Uterus (tissue), 4 donors: Measurements from ENCODE around the gene RFX1. TPM values are rescaled to one million over a fixed set of nuclear protein-coding genes. Genes with fewer than 3 reads are reported as not detected.
"Not testable (repeated sequence)": the region's sequence is repeated elsewhere in the genome, so short reads cannot be mapped to it uniquely, and the experiment has no call there.

Experiments used
- DNase-seq, 2 donors: peaks; one replicate each; pipeline ENCODE4 v3.0.0-alpha.2; 2019 to 2020
- H3K27ac ChIP-seq, 2 donors: fragments of 200-600 bp; sonication (generic); 1 replicate in 1 of 2; 2 replicates in 1 of 2; pipeline ENCODE4 v1.5.1; 2016 to 2018
- H3K27me3 ChIP-seq, 2 donors: fragments of 200-600 bp; sonication (generic); one replicate each; pipeline ENCODE4 v1.5.1; 2018 to 2019; ENCODE audit warnings: control low read depth in 1 of 2
- H3K36me3 ChIP-seq, 2 donors: fragments of 200-600 bp; sonication (generic); one replicate each; pipeline ENCODE4 v1.5.1; 2019; ENCODE audit warnings: control low read depth in 1 of 2
- H3K4me1 ChIP-seq, 2 donors: fragments of 200-600 bp; sonication (generic); one replicate each; pipeline ENCODE4 v1.5.1; 2018 to 2019; ENCODE audit warnings: control low read depth in 1 of 2
- H3K4me3 ChIP-seq, 2 donors: fragments of 200-600 bp; sonication (generic); 1 replicate in 1 of 2; 2 replicates in 1 of 2; pipeline ENCODE4 v1.5.1; 2018 to 2019; ENCODE audit warnings: mild to moderate bottlenecking in 1 of 2
- H3K9me3 ChIP-seq, 2 donors: fragments of 200-600 bp; sonication (generic); one replicate each; pipeline ENCODE4 v1.5.1; 2019; ENCODE audit warnings: control low read depth in 1 of 2
- CTCF ChIP-seq, 4 experiments: fragments of 200-600 bp in 2 of 4; fragments of 450-650 bp in 2 of 4; sonication (generic) in 2 of 4; IDR thresholded peaks; one replicate each; pipeline ENCODE4 v1.5.1; 2016 to 2019; ENCODE audit warnings: antibody characterized with exemption in 4 of 4, mild to moderate bottlenecking in 2 of 4, moderate library complexity in 1 of 4
- POLR2A ChIP-seq, 2 donors: fragments of 450-650 bp; IDR thresholded peaks; one replicate each; pipeline ENCODE4 v1.6.1; 2016; ENCODE audit warnings: antibody characterized with exemption in 2 of 2, mild to moderate bottlenecking in 1 of 2, moderate library complexity in 1 of 2
- intact Hi-C: fragments of 100-400 bp; cut with DNase I; formaldehyde crosslinking; loops from one replicate; pipeline ENCODE4 v1.15.1; 2023; ENCODE audit warnings: low total_unique reads
- total RNA-seq, 4 donors: library from RNA; depleted of rRNA in 3 of 4; stranded (reverse); fragments of >200 nt in 3 of 4; gene quantifications; one replicate each; pipeline versions ENCODE4 v1.1.0 to v1.2.4, GENCODE V29; 2014 to 2023
- donor health status: DM: yes; HTN: yes; CAD: no.

Gene RFX1
- total RNA-seq, 4 donors from 2014 or later = 0.26 to 14.1 (median 4.1) TPM

DNA sequence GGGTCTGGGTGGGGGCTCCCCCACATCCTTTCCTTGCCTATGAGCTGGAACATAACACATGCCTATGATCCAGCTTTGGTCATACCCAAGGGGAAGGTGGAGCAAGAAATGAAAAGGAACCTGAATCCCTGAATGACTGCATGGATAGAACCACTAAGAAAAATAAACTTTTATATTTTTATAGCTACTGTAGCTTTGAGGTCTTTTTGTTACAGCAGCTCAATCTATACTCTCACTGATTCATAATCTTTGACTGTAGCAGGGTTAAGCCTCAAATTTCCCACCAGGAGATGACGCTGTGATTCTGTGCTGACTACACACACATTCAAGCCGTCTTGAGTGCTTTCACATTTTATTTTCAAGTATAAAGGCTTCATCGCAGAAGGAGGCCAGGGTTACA is 46.9 kb upstream of the RFX1 start:
- peaks cover 0 to 7% of the 10 kb centered on the region in 2 donors for H3K4me1 ChIP-seq
- intact Hi-C loops = no loop called here
- no peaks in the 10 kb centered on the region for H3K9me3 ChIP-seq

GRCh38 chr19:14052470-14052869 is 46.4 kb upstream of the RFX1 start:
- Histone ChIP-seq H3K4me3 (no peak overlapping the region), H3K27me3 (no peaks in the 10 kb centered on the region), H3K9me3 (no peaks in the 10 kb centered on the region), H3K36me3 (no peaks in the 10 kb centered on the region), H3K4me1 (peaks cover 0 to 2% of the 10 kb centered on the region in 2 donors), H3K27ac (no peak overlapping the region)
- TF ChIP-seq CTCF (IDR thresholded peaks at IDR 0.05) (no peak), POLR2A (IDR thresholded peaks at IDR 0.05) (no peak)
- intact Hi-C loops = no loop called here
- DNase-seq = no peak

More for the DNA sequence above, 46.9 kb upstream of the RFX1 start:
- Histone ChIP-seq H3K36me3 (no peaks in the 10 kb centered on the region), H3K4me3 (no peak overlapping the region), H3K27me3 (no peaks in the 10 kb centered on the region), H3K27ac (no peak overlapping the region)
- no peak for TF ChIP-seq POLR2A (IDR thresholded peaks at IDR 0.05)
- TF ChIP-seq CTCF (IDR thresholded peaks at IDR 0.05) = no peak
- DNase-seq = no peak

DNA sequence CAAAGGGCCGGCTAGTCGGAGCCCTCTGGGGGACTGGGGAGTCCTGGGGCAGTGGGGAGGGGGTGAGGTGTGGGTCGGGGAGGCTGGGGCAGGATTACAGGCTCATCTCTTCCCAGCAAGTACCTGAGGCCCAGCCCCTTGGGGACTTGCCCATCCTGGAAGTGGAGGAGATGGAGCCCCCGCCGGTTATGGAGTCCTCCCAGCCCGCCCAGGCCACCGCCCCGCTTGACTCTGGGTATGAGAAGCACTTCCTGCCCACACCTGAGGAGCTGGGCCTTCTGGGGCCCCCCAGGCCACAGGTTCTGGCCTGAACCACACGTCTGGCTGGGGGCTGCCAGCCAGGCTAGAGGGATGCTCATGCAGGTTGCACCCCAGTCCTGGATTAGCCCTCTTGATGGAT is 45.9 kb upstream of the RFX1 start:
- DNase-seq = no peak
- no peak overlapping the region for H3K27ac ChIP-seq
- H3K9me3 ChIP-seq = no peaks in the 10 kb centered on the region
- TF ChIP-seq CTCF (IDR thresholded peaks at IDR 0.05) = no peak
- TF ChIP-seq POLR2A (IDR thresholded peaks at IDR 0.05) = no peak
- no peaks in the 10 kb centered on the region for H3K4me1 ChIP-seq
- intact Hi-C loops = no loop called here
- no peaks in the 10 kb centered on the region for H3K36me3 ChIP-seq
- H3K4me3 ChIP-seq = no peak overlapping the region
- no peaks in the 10 kb centered on the region for H3K27me3 ChIP-seq

DNA sequence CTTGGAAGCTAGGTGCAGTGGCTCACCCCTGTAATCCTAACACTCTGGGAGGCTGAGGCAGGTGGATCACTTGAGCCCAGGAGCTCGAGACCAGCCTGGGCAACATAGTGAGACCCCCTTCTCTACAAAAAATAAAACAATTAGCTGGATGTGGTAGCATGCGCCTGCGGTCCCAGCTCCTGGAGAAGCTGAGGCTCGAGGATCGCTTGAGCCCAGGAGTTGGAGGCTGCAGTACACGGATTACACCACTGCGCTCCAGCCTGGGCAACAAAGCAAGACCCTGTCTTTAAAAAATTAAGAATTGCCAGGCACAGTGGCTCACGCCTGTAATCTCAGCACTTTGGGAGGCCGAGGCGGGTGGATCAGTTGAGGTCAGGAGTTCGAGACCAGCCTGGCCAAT is 44.8 kb upstream of the RFX1 start:
- H3K27ac ChIP-seq, H3K4me3 ChIP-seq, H3K27me3 ChIP-seq, DNase-seq, H3K4me1 ChIP-seq, H3K36me3 ChIP-seq, intact Hi-C loops, H3K9me3 ChIP-seq: not testable (repeated sequence)

DNA sequence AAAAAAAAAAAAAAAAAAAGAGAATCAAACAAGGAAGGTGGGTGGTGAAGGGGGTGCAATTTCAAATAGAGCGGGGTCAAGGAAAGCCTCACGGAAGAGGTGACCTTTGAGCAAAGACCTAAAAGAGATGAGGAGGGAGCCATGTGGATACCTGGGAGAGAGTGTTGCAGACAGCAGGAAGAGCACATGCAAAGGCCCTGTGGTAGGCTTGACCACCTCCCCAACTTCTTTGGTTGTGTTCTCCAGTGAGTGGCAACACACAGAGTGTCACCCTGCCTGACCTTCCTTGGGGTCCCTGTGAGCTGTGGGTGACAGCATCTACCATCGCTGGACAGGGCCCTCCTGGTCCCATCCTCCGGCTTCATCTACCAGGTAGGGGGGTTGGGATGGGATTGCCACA is 44.4 kb upstream of the RFX1 start:
- TF ChIP-seq POLR2A (IDR thresholded peaks at IDR 0.05) (no peak), CTCF (IDR thresholded peaks at IDR 0.05) (no peak)
- H3K4me1 ChIP-seq = no peaks in the 10 kb centered on the region
- H3K4me3 ChIP-seq = no peak overlapping the region
- no peak for DNase-seq
- H3K36me3 ChIP-seq = no peaks in the 10 kb centered on the region
- no peaks in the 10 kb centered on the region for H3K27me3 ChIP-seq
- no peak overlapping the region for H3K27ac ChIP-seq
- no peaks in the 10 kb centered on the region for H3K9me3 ChIP-seq
- intact Hi-C loops = no loop called here

GRCh38 chr19:14048443-14049153 is 42.5 kb upstream of the RFX1 start:
- no peaks in the 10 kb centered on the region for H3K4me1 ChIP-seq
- no peaks in the 10 kb centered on the region for H3K36me3 ChIP-seq
- H3K9me3 ChIP-seq = no peaks in the 10 kb centered on the region
- intact Hi-C loops = no loop called here
- no peaks in the 10 kb centered on the region for H3K27me3 ChIP-seq
- H3K27ac ChIP-seq = no peak overlapping the region
- no peak for DNase-seq
- H3K4me3 ChIP-seq = no peak overlapping the region
- TF ChIP-seq CTCF (IDR thresholded peaks at IDR 0.05) = peak; percentile 25 to 44 (median 32)
- no peak for TF ChIP-seq POLR2A (IDR thresholded peaks at IDR 0.05)

DNA sequence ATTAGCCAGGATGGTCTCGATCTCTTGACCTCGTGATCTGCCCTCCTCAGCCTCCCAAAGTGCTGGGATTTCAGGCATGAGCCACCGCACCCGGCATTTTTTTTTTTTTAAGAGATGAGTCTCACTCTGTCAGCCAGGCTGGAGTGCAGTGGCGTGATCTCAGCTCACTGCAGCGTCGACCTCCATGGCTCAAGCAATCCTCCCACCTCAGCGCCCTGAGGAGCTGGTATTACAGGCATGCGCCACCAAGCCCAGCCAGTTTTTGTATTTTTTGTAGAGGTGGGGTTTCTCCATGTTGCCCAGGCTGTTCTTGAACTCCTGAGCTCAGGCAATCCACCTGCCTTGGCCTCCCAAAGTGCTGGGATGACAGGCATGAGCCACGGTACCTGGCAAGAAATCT is 41.7 kb upstream of the RFX1 start:
- H3K27ac ChIP-seq, H3K4me3 ChIP-seq, intact Hi-C loops, DNase-seq, H3K36me3 ChIP-seq, H3K27me3 ChIP-seq, H3K4me1 ChIP-seq, H3K9me3 ChIP-seq: not testable (repeated sequence)
